Epithelial cell of prostate (primary cell): ENCODE results near the gene DUOX1.

ENCODE experiments used
- DNase-seq: peaks from one replicate; pipeline ENCODE4 v3.0.0-alpha.2; 2011; ENCODE audit warnings: low read depth, low spot score
- H3K27ac ChIP-seq: fragments of 450-650 bp; 2 replicates; pipeline ENCODE4 v1.5.1; 2017; ENCODE audit warnings: mild to moderate bottlenecking

The DUOX1 gene

GRCh38 chr15:45105586-45105985 lies 24.2 kb upstream of the DUOX1 start:
- no peak for DNase-seq
- H3K27ac ChIP-seq = no peak overlapping the region

GRCh38 chr15:45106002-45106790 lies 23.6 kb upstream of the DUOX1 start:
- no peak for DNase-seq
- no peak overlapping the region for H3K27ac ChIP-seq

- H3K27ac ChIP-seq = no peak overlapping the region
- no peak for DNase-seq
Observed at GRCh38 chr15:45107941-45108630, 21.7 kb upstream of the DUOX1 start.

- H3K27ac ChIP-seq = no peak overlapping the region
- no peak for DNase-seq
Observed at GRCh38 chr15:45110256-45110820, 19.5 kb upstream of the DUOX1 start.

GRCh38 chr15:45111390-45112142 lies 18.2 kb upstream of the DUOX1 start:
- DNase-seq = no peak
- H3K27ac ChIP-seq = no peak overlapping the region

GRCh38 chr15:45112143-45112590 lies 17.6 kb upstream of the DUOX1 start:
- H3K27ac ChIP-seq = no peak overlapping the region
- no peak for DNase-seq

GRCh38 chr15:45112591-45113379 lies 17.0 kb upstream of the DUOX1 start:
- DNase-seq = no peak

GRCh38 chr15:45113380-45113990 lies 16.3 kb upstream of the DUOX1 start:
- no peak for DNase-seq
- no peak overlapping the region for H3K27ac ChIP-seq

More at GRCh38 chr15:45112591-45113379, 17.0 kb upstream of the DUOX1 start:
- H3K27ac ChIP-seq = no peak overlapping the region

- no peak within 1 kb of the TSS for H3K27ac ChIP-seq
- no peak for DNase-seq
Observed at GRCh38 chr15:45114076-45114750, 15.6 kb upstream of the DUOX1 start, which contains the start of the genes DUOX2 and DUOXA2. Gene DUOX2 (minus strand): TSS chr15:45114172. CDS start chr15:45113411, 761 bp downstream. Gene DUOXA2 (plus strand): TSS chr15:45114326. CDS start chr15:45114606, 280 bp downstream.

GRCh38 chr15:45114751-45115085 lies 15.1 kb upstream of the DUOX1 start:
- no peak overlapping the region for H3K27ac ChIP-seq
- DNase-seq = no peak

GRCh38 chr15:45115312-45115820 lies 14.4 kb upstream of the DUOX1 start:
- H3K27ac ChIP-seq = no peak overlapping the region
- no peak for DNase-seq

GRCh38 chr15:45116006-45116481 lies 13.8 kb upstream of the DUOX1 start:
- no peak overlapping the region for H3K27ac ChIP-seq
- no peak for DNase-seq

- no peak for DNase-seq
- no peak overlapping the region for H3K27ac ChIP-seq
Observed at GRCh38 chr15:45116482-45117307, 13.1 kb upstream of the DUOX1 start.

- no peak for DNase-seq
- H3K27ac ChIP-seq = no peak overlapping the region
Observed at GRCh38 chr15:45117308-45118130, 12.3 kb upstream of the DUOX1 start.

GRCh38 chr15:45118131-45118588 lies 11.6 kb upstream of the DUOX1 start:
- no peak overlapping the region for H3K27ac ChIP-seq
- peak; percentile 24 for DNase-seq

- DNase-seq = no peak
- no peak overlapping the region for H3K27ac ChIP-seq
Observed at GRCh38 chr15:45118996-45119395, 10.8 kb upstream of the DUOX1 start.
